ENCODE measurements around the gene ABCA5.
A peak's percentile ranks its signal among the peaks of the same experiment; 100 is the strongest.

ABCA5 gene

DNA sequence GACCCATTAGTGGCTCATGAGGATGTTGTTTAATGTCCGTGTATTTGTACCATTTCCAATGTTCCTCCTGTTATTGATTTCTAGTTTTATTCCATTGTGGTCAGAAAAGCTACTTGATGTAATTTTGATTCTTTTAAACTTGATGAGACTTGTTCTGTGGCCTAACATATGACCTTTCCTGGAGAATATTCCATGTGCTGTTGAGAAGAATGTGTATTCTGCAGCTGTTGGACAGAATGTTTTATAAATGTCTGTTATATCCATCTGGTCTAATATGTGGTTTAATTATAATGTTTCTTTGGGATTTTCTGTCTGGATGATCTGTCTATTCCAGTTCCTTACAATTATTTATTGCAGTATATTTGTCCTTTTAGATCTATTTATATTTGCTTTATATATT is 95.4 kb downstream of the ABCA5 start:
- DNase-seq (ENCODE audit: low read depth): no peak
- H3K4me3 ChIP-seq (ENCODE audit: low read depth, low read length): no peak overlapping the region
- no peak for TF ChIP-seq CTCF (IDR thresholded peaks at IDR 0.05; ENCODE audit: low read depth, low read length, missing control alignments)

GRCh38 chr17:69230939-69231338 is 96.0 kb downstream of the ABCA5 start:
- DNase-seq (ENCODE audit: low read depth): no peak
- no peak for TF ChIP-seq CTCF (IDR thresholded peaks at IDR 0.05; ENCODE audit: low read depth, low read length, missing control alignments)
- H3K4me3 ChIP-seq (ENCODE audit: low read depth, low read length): no peak overlapping the region

DNA sequence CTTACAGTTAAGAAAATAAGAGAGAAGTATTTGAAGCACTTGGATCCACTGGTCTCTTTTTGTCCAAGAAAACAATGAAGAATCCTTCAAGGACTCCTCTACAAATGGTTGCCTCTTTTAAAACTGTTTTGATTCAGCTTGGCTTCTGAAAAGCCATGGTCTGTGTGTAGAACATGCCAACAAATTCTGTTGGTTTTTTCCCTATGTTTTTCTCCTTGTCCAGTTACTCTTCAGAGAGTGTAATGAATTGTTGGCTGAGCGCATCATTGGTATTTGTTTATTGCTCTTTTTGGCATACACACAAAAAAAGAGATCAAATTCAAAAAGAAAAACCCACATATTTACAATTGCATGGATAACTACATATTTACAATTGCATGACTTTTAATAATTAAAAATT is 98.4 kb downstream of the ABCA5 start, which contains the start of gene ABCA10:
Gene ABCA10 (minus strand): TSS at position 249 of the 400 bp plus-strand sequence. CDS start 3,466 bp downstream, outside the sequence.
- no peak for TF ChIP-seq CTCF (IDR thresholded peaks at IDR 0.05; ENCODE audit: low read depth, low read length, missing control alignments)
- H3K4me3 ChIP-seq (ENCODE audit: low read depth, low read length): no peak within 1 kb of the TSS

GRCh38 chr17:69228018-69228417 is 98.9 kb downstream of the ABCA5 start:
- no peak for TF ChIP-seq CTCF (IDR thresholded peaks at IDR 0.05; ENCODE audit: low read depth, low read length, missing control alignments)
- no peak overlapping the region for H3K4me3 ChIP-seq (ENCODE audit: low read depth, low read length)
- DNase-seq (ENCODE audit: low read depth): no peak

More for the DNA sequence above, 98.4 kb downstream of the ABCA5 start, which contains the start of gene ABCA10:
- no peak for DNase-seq (ENCODE audit: low read depth)

- H3K4me3 ChIP-seq (ENCODE audit: low read depth, low read length): no peak overlapping the region
- TF ChIP-seq CTCF (IDR thresholded peaks at IDR 0.05; ENCODE audit: low read depth, low read length, missing control alignments): no peak
- no peak for DNase-seq (ENCODE audit: low read depth)
Observed at GRCh38 chr17:69227541-69227940, 99.4 kb downstream of the ABCA5 start.

GRCh38 chr17:69223809-69224208 is 103.1 kb downstream of the ABCA5 start:
- no peak overlapping the region for H3K4me3 ChIP-seq (ENCODE audit: low read depth, low read length)
- DNase-seq (ENCODE audit: low read depth): peak; percentile 15
- no peak for TF ChIP-seq CTCF (IDR thresholded peaks at IDR 0.05; ENCODE audit: low read depth, low read length, missing control alignments)

DNA sequence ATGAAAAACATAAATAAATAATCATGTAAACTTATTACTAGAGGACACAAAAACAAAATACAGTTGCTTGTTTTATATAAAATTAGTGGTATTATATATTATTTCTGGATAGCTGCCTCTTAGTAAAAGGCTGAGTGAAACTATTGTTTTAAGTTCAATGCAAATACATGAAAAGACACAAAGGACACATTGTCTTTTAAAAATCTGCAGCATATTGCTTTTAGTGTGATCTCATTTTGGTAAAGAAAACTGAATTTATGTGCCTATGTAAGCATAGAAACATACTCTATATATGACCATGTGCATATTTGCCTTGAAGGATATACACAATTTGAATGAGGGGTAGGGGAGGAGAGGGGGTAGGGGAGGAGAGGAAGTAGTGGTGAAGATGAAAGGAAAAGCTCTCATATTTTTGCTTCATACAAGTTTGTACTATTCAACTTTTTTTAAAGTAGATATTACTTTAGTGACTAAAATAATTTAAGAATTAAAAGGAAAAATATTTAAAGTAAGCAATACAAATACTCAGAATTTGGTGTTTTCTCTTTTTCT is 104.2 kb downstream of the ABCA5 start:
- no peak for DNase-seq (ENCODE audit: low read depth)
- H3K4me3 ChIP-seq (ENCODE audit: low read depth, low read length): no peak overlapping the region
- TF ChIP-seq CTCF (IDR thresholded peaks at IDR 0.05; ENCODE audit: low read depth, low read length, missing control alignments): no peak
